ENCODE data around the gene SLC1A3.

Gene SLC1A3

DNA sequence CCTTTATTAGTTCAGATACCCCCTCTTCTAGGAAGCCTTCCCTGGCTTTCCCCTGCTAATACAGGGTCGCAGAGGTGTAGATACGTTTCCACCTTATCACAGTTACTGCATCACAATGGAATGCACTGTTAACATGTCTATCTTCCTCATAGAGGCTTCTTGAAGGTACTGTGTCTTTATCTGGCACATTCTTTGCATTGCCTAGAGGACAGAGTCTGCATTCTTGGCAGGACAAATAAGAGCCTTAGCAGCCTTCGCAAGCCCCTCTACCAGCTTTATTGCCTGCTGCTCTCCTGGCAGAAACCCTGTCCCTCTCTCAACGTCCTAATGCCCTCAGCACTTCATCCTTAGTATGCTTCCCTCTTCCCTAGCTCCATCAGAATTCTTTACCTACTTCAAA lies 31.6 kb downstream of the SLC1A3 start:
- no peak overlapping the region for H3K4me3 ChIP-seq (replicated peaks; ENCODE audit: insufficient read depth, low read length)
- H3K27ac ChIP-seq (replicated peaks): no peak overlapping the region
- TF ChIP-seq POLR2AphosphoS5 (IDR thresholded peaks at IDR 0.05; ENCODE audit: low read depth): no peak
- TF ChIP-seq SPI1 (IDR thresholded peaks at IDR 0.05; ENCODE audit: borderline replicate concordance, low read depth): no peak
- TF ChIP-seq, protein P1, sequence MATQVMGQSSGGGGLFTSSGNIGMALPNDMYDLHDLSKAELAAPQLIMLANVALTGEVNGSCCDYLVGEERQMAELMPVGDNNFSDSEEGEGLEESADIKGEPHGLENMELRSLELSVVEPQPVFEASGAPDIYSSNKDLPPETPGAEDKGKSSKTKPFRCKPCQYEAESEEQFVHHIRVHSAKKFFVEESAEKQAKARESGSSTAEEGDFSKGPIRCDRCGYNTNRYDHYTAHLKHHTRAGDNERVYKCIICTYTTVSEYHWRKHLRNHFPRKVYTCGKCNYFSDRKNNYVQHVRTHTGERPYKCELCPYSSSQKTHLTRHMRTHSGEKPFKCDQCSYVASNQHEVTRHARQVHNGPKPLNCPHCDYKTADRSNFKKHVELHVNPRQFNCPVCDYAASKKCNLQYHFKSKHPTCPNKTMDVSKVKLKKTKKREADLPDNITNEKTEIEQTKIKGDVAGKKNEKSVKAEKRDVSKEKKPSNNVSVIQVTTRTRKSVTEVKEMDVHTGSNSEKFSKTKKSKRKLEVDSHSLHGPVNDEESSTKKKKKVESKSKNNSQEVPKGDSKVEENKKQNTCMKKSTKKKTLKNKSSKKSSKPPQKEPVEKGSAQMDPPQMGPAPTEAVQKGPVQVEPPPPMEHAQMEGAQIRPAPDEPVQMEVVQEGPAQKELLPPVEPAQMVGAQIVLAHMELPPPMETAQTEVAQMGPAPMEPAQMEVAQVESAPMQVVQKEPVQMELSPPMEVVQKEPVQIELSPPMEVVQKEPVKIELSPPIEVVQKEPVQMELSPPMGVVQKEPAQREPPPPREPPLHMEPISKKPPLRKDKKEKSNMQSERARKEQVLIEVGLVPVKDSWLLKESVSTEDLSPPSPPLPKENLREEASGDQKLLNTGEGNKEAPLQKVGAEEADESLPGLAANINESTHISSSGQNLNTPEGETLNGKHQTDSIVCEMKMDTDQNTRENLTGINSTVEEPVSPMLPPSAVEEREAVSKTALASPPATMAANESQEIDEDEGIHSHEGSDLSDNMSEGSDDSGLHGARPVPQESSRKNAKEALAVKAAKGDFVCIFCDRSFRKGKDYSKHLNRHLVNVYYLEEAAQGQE (IDR thresholded peaks at IDR 0.05; ENCODE audit: insufficient replicate concordance, low read depth): no peak
- TF ChIP-seq, protein P2, sequence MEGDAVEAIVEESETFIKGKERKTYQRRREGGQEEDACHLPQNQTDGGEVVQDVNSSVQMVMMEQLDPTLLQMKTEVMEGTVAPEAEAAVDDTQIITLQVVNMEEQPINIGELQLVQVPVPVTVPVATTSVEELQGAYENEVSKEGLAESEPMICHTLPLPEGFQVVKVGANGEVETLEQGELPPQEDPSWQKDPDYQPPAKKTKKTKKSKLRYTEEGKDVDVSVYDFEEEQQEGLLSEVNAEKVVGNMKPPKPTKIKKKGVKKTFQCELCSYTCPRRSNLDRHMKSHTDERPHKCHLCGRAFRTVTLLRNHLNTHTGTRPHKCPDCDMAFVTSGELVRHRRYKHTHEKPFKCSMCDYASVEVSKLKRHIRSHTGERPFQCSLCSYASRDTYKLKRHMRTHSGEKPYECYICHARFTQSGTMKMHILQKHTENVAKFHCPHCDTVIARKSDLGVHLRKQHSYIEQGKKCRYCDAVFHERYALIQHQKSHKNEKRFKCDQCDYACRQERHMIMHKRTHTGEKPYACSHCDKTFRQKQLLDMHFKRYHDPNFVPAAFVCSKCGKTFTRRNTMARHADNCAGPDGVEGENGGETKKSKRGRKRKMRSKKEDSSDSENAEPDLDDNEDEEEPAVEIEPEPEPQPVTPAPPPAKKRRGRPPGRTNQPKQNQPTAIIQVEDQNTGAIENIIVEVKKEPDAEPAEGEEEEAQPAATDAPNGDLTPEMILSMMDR (IDR thresholded peaks at IDR 0.05; ENCODE audit: insufficient read depth, low read length): no peak
- no peak for TF ChIP-seq GABPA (IDR thresholded peaks at IDR 0.05; ENCODE audit: low read depth)
- no peak for DNase-seq (ENCODE audit: low read depth in 1 of 2, low spot score in 1 of 2)
- no peaks in the 10 kb centered on the region for H3K27me3 ChIP-seq (ENCODE audit: insufficient read depth, poor library complexity, severe bottlenecking)

DNA sequence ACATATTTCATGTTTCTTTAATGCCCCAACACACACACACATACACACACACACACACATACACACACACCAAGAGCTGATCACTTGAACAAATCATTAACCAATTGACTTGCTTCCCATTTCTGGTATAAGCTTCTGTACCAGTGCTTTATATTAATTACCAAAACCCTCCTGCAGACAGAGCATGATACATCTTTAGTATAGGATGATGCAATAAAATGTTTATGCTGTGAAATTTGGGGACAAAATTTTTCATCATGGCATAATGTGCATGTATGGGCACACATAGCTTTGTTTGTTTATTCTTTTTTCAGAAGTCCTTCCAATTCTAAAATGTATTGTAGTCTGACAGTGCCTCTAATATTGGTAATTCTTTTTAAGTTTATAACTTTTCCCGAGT lies 34.5 kb downstream of the SLC1A3 start:
- Histone ChIP-seq H3K27me3 (ENCODE audit: insufficient read depth, poor library complexity, severe bottlenecking) (no peaks in the 10 kb centered on the region), H3K4me3 (replicated peaks; ENCODE audit: insufficient read depth, low read length) (no peak overlapping the region), H3K27ac (replicated peaks) (no peak overlapping the region)
- TF ChIP-seq SPI1 (IDR thresholded peaks at IDR 0.05; ENCODE audit: borderline replicate concordance, low read depth) (no peak), POLR2AphosphoS5 (IDR thresholded peaks at IDR 0.05; ENCODE audit: low read depth) (no peak), GABPA (IDR thresholded peaks at IDR 0.05; ENCODE audit: low read depth) (no peak)
- TF ChIP-seq, protein P1 (IDR thresholded peaks at IDR 0.05; ENCODE audit: insufficient replicate concordance, low read depth): no peak
- TF ChIP-seq, protein P2 (IDR thresholded peaks at IDR 0.05; ENCODE audit: insufficient read depth, low read length): no peak
- peak in 1 of 2 experiments; percentile 31 for DNase-seq (ENCODE audit: low read depth in 1 of 2, low spot score in 1 of 2)

DNA sequence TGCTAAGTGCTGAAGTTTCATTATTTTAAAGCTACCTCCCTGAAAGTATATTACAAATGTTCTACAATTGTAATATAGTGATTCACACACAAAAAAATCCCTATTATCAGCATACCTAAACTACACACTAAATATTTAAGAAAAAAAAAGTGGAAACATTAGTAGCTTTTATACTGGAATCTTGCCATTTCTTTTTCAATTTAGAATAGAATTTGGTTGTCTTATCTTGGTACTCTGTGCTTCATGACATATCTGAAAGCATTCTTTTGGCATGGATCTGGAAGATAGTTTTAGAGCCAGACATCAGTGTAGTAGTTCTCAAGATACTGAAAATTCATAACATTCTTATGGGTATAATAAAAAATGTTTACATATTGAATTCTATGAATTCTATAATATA lies 35.0 kb downstream of the SLC1A3 start:
- DNase-seq (ENCODE audit: low read depth in 1 of 2, low spot score in 1 of 2): no peak
- Histone ChIP-seq H3K27me3 (ENCODE audit: insufficient read depth, poor library complexity, severe bottlenecking) (no peaks in the 10 kb centered on the region), H3K27ac (replicated peaks) (no peak overlapping the region), H3K4me3 (replicated peaks; ENCODE audit: insufficient read depth, low read length) (no peak overlapping the region)
- TF ChIP-seq, protein P1 (IDR thresholded peaks at IDR 0.05; ENCODE audit: insufficient replicate concordance, low read depth): no peak
- TF ChIP-seq POLR2AphosphoS5 (IDR thresholded peaks at IDR 0.05; ENCODE audit: low read depth) (no peak), SPI1 (IDR thresholded peaks at IDR 0.05; ENCODE audit: borderline replicate concordance, low read depth) (no peak), GABPA (IDR thresholded peaks at IDR 0.05; ENCODE audit: low read depth) (no peak)
- TF ChIP-seq, protein P2 (IDR thresholded peaks at IDR 0.05; ENCODE audit: insufficient read depth, low read length): no peak

Data from HL-60 (cell line).